Raji (cell line): ENCODE results near the gene NKTR.

Source experiments
- POLR2A ChIP-seq: IDR thresholded peaks from 2 replicates; pipeline ENCODE4 v1.6.1; 2011; ENCODE audit warnings: low read depth, low read length, control low read depth; ENCODE audit not compliant: insufficient read depth

Gene NKTR

GRCh38 chr3:42654331-42655201, 54.1 kb downstream of the NKTR start:
- no peak for TF ChIP-seq POLR2A

- TF ChIP-seq POLR2A, result no peak
Observed at GRCh38 chr3:42655331-42655888, 54.9 kb downstream of the NKTR start.

GRCh38 chr3:42655980-42656679, 55.6 kb downstream of the NKTR start:
- no peak for TF ChIP-seq POLR2A

GRCh38 chr3:42656680-42657610, 56.5 kb downstream of the NKTR start:
- TF ChIP-seq POLR2A, result no peak

GRCh38 chr3:42657675-42658074, 57.2 kb downstream of the NKTR start:
- no peak for TF ChIP-seq POLR2A

- no peak for TF ChIP-seq POLR2A
Observed at GRCh38 chr3:42658091-42658770, 57.7 kb downstream of the NKTR start.

GRCh38 chr3:42658771-42659390, 58.4 kb downstream of the NKTR start:
- TF ChIP-seq POLR2A, result no peak

GRCh38 chr3:42659451-42660130, 59.1 kb downstream of the NKTR start:
- TF ChIP-seq POLR2A, result no peak

- TF ChIP-seq POLR2A, result no peak
Observed at GRCh38 chr3:42660131-42660715, 59.7 kb downstream of the NKTR start.

GRCh38 chr3:42660898-42661297, 60.4 kb downstream of the NKTR start:
- TF ChIP-seq POLR2A, result no peak

GRCh38 chr3:42661593-42662022, 61.1 kb downstream of the NKTR start:
- TF ChIP-seq POLR2A, result no peak

GRCh38 chr3:42662037-42662812, 61.7 kb downstream of the NKTR start:
- TF ChIP-seq POLR2A, result no peak
